GM12874 (cell line): ENCODE results near the gene DGLUCY.

ENCODE experiments used
- CTCF ChIP-seq: IDR thresholded peaks from 2 replicates; pipeline ENCODE4 v1.5.1; 2011; ENCODE audit warnings: low read depth, mild to moderate bottlenecking, control low read depth, low read length, moderate library complexity; ENCODE audit not compliant: insufficient read depth

The DGLUCY gene

GRCh38 chr14:91195881-91196280 is 82.0 kb downstream of the DGLUCY start:
- no peak for TF ChIP-seq CTCF

- TF ChIP-seq CTCF = no peak
Measured at GRCh38 chr14:91197631-91198030, 83.8 kb downstream of the DGLUCY start.

GRCh38 chr14:91202234-91202974 is 88.5 kb downstream of the DGLUCY start:
- TF ChIP-seq CTCF = no peak

GRCh38 chr14:91204657-91205056 is 90.8 kb downstream of the DGLUCY start:
- no peak for TF ChIP-seq CTCF

- TF ChIP-seq CTCF = no peak
Measured at GRCh38 chr14:91205459-91205858, 91.6 kb downstream of the DGLUCY start.

- no peak for TF ChIP-seq CTCF
Measured at GRCh38 chr14:91207008-91207407, 93.1 kb downstream of the DGLUCY start.

GRCh38 chr14:91211017-91211416 is 97.1 kb downstream of the DGLUCY start:
- no peak for TF ChIP-seq CTCF
